D721Med (cell line): ENCODE results near the gene PBRM1.

Experiments used
- DNase-seq: peaks from one replicate; pipeline ENCODE4 v3.0.0; 2011; ENCODE audit warnings: low spot score; ENCODE audit not compliant: insufficient read length
- FAIRE-seq: peaks from 2 replicates; lab custom pipeline; 2011; peaks lifted over from hg19 to GRCh38; lab: Jason Lieb, UNC
- CTCF ChIP-seq: IDR thresholded peaks from 2 replicates; pipeline ENCODE4 v1.5.1; 2012; ENCODE audit warnings: mild to moderate bottlenecking, control low read depth; ENCODE audit not compliant: insufficient read depth; ENCODE audit errors: missing control alignments

PBRM1 gene

GRCh38 chr3:52557011-52557960, 128.4 kb downstream of the PBRM1 start:
- FAIRE-seq: no peak
- no peak for DNase-seq

GRCh38 chr3:52555056-52555455, 130.7 kb downstream of the PBRM1 start:
- TF ChIP-seq CTCF: no peak
- FAIRE-seq: no peak
- DNase-seq: no peak

More at GRCh38 chr3:52557011-52557960, 128.4 kb downstream of the PBRM1 start:
- no peak for TF ChIP-seq CTCF

- no peak for TF ChIP-seq CTCF
- DNase-seq: no peak
- FAIRE-seq: no peak
Measured at GRCh38 chr3:52554026-52554755, 131.5 kb downstream of the PBRM1 start.

GRCh38 chr3:52552089-52552488, 133.6 kb downstream of the PBRM1 start:
- no peak for TF ChIP-seq CTCF
- FAIRE-seq (no peak), DNase-seq (no peak)

GRCh38 chr3:52551118-52551517, 134.6 kb downstream of the PBRM1 start:
- no peak for TF ChIP-seq CTCF
- no peak for FAIRE-seq
- no peak for DNase-seq

GRCh38 chr3:52547143-52547542, 138.6 kb downstream of the PBRM1 start:
- DNase-seq (no peak), FAIRE-seq (peak; percentile 46)
- no peak for TF ChIP-seq CTCF
